Measurements from ENCODE around the gene INTS11. TPM values are rescaled to one million over a fixed set of nuclear protein-coding genes. Genes with fewer than 3 reads are reported as not detected.

Gene INTS11
- total and polyA plus RNA-seq, 2 of the 13 experiments (the other 11 are each of a cell fraction or from before 2014, with no cell fraction given) = 52.8 to 94.8 TPM

DNA sequence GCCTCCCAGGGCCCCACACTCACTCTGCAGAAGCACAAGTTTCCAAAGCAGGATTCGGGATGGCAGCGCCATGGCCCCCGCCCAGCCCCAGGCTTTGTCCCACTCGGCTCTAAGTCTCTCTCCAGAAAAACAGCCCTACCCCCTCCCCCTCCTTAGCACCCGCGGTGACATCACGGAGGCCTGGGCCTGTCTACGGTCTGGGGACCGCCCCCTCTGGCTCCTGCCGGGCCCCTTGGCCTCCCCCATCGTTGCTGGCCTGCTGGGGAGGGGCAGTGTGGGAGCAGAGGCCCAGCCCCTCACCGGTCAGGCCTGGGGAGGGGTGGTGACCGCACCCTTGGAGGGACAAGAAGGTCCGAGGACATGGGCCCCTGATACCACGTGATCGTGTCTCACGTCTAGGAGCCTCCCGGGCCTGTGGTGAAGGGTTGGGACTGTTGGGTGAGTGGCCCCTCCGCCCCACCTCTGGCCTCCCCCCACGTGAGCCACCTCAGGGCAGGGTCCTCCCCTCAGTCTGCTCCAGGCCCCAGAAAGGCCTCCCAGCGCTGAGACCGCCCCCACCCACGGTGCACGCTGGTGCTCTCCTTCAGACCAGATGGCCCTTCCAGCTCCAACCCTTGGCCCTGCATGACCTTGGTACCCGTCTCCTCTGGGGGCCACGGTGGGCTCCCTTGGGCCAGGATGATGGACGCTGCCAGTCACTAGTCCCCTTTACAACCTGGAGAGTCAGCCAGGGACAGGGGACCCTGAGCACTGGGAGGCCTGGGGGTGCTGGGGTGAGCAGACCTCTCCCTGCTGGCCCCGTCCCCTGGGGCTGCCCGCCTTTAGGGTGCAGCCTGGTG, 34.2 kb upstream of the INTS11 start, which contains the start of gene MXRA8 (continued):
- TF ChIP-seq ZNF333 (CRISPR knock-in tag; IDR thresholded peaks at IDR 0.05; ENCODE audit: borderline replicate concordance) = peak; percentile 56; the same call in 1 of the 2 replicates
- TF ChIP-seq ZNF281 (CRISPR knock-in tag; IDR thresholded peaks at IDR 0.05; ENCODE audit: borderline replicate concordance) = peak; percentile 80
- 0 out of 2 replicates have a peak, but pooled peaks have one; percentile 20 for TF ChIP-seq MTA1 (CRISPR knock-in tag; IDR thresholded peaks at IDR 0.05; ENCODE audit: borderline replicate concordance)
- TF ChIP-seq, protein P1, sequence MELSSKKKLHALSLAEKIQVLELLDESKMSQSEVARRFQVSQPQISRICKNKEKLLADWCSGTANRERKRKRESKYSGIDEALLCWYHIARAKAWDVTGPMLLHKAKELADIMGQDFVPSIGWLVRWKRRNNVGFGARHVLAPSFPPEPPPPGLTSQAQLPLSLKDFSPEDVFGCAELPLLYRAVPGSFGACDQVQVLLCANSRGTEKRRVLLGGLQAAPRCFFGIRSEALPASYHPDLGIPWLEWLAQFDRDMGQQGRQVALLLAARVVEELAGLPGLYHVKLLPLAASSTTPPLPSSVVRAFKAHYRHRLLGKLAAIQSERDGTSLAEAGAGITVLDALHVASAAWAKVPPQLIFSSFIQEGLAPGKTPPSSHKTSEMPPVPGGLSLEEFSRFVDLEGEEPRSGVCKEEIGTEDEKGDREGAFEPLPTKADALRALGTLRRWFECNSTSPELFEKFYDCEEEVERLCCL (CRISPR knock-in tag; IDR thresholded peaks at IDR 0.05; ENCODE audit: borderline replicate concordance) = no peak
- TF ChIP-seq GMEB2 (CRISPR knock-in tag; IDR thresholded peaks at IDR 0.05; ENCODE audit: low read depth) = no peak
- TF ChIP-seq ZNF414 (CRISPR knock-in tag; IDR thresholded peaks at IDR 0.05) = 0 out of 2 replicates have a peak, but pooled peaks have one; percentile 34
- no peak for TF ChIP-seq FOXP1 (IDR thresholded peaks at IDR 0.05)
- TF ChIP-seq FOXP1 (CRISPR knock-in tag; IDR thresholded peaks at IDR 0.05) = peak; percentile 9; the same call in 1 of the 2 replicates
- TF ChIP-seq PHF21A (CRISPR knock-in tag; IDR thresholded peaks at IDR 0.05) = peak; percentile 85
- TF ChIP-seq, protein P2, sequence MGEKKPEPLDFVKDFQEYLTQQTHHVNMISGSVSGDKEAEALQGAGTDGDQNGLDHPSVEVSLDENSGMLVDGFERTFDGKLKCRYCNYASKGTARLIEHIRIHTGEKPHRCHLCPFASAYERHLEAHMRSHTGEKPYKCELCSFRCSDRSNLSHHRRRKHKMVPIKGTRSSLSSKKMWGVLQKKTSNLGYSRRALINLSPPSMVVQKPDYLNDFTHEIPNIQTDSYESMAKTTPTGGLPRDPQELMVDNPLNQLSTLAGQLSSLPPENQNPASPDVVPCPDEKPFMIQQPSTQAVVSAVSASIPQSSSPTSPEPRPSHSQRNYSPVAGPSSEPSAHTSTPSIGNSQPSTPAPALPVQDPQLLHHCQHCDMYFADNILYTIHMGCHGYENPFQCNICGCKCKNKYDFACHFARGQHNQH (CRISPR knock-in tag; IDR thresholded peaks at IDR 0.05) = 0 out of 2 replicates have a peak, but pooled peaks have one; percentile 10
- no peak for TF ChIP-seq FOXJ3 (CRISPR knock-in tag; IDR thresholded peaks at IDR 0.05; ENCODE audit: borderline replicate concordance)
- peak; percentile 74; the same call in 1 of the 2 replicates for TF ChIP-seq ZNF275 (CRISPR knock-in tag; IDR thresholded peaks at IDR 0.05; ENCODE audit: borderline replicate concordance)
- TF ChIP-seq CBX1 (IDR thresholded peaks at IDR 0.05; ENCODE audit: low read depth) = no peak
- TF ChIP-seq NFE2L2 (IDR thresholded peaks at IDR 0.05; ENCODE audit: low read length) = no peak
- TF ChIP-seq, protein P3, sequence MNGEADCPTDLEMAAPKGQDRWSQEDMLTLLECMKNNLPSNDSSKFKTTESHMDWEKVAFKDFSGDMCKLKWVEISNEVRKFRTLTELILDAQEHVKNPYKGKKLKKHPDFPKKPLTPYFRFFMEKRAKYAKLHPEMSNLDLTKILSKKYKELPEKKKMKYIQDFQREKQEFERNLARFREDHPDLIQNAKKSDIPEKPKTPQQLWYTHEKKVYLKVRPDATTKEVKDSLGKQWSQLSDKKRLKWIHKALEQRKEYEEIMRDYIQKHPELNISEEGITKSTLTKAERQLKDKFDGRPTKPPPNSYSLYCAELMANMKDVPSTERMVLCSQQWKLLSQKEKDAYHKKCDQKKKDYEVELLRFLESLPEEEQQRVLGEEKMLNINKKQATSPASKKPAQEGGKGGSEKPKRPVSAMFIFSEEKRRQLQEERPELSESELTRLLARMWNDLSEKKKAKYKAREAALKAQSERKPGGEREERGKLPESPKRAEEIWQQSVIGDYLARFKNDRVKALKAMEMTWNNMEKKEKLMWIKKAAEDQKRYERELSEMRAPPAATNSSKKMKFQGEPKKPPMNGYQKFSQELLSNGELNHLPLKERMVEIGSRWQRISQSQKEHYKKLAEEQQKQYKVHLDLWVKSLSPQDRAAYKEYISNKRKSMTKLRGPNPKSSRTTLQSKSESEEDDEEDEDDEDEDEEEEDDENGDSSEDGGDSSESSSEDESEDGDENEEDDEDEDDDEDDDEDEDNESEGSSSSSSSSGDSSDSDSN (CRISPR knock-in tag; IDR thresholded peaks at IDR 0.05) = peak; percentile 44; the same call in 1 of the 2 replicates
- peak; percentile 51 for TF ChIP-seq CREB1 (IDR thresholded peaks at IDR 0.05)
- TF ChIP-seq CREB1 (CRISPR knock-in tag; IDR thresholded peaks at IDR 0.05) = peak; percentile 88
